GM12878 (cell line): ENCODE results near the gene PTCD1. TPM values are rescaled to one million over a fixed set of nuclear protein-coding genes. Genes with fewer than 3 reads are reported as not detected.

ENCODE experiments used
- ATAC-seq: fragments of 200-7000 bp; cut with Tn5 transposase; 3 replicates; pipeline ENCODE4 v1.9.1; 2020; ENCODE audit warnings: mild to moderate bottlenecking, moderate library complexity
- BruUV-seq: library from RNA; stranded (reverse); fragments of 400-500 nt; replicated peaks from 2 replicates; lab custom pipeline; 2021; lab: Mats Ljungman, UMichigan
- CTCF ChIA-PET: fragments of 300-600 bp; sonication (Branson Sonifier 250); formaldehyde crosslinking; extraction: SDS; loops from one replicate; lab custom pipeline; 2021; ENCODE audit warnings: inconsistent platforms; lab: Yijun Ruan, JAX
- POLR2A ChIA-PET: fragments of 350-600 bp; formaldehyde crosslinking; extraction: SDS; loops from one replicate; lab custom pipeline; 2021; ENCODE audit warnings: inconsistent platforms; lab: Charles Lee
- RAD21 ChIA-PET: fragments of 300-600 bp; sonication (Branson Sonifier 250); formaldehyde crosslinking; loops from one replicate; lab custom pipeline; 2023; ENCODE audit warnings: antibody characterized with exemption; ENCODE audit not compliant: unreplicated experiment; lab: Charles Lee
- SMC1A ChIA-PET: fragments of 300-600 bp; sonication (Branson Sonifier 250); formaldehyde crosslinking; loops from one replicate; lab custom pipeline; 2023; ENCODE audit not compliant: unreplicated experiment, uncharacterized antibody; lab: Charles Lee
- DNase-seq: peaks from one replicate; pipeline ENCODE4 v3.0.0-alpha.2; 2011; ENCODE audit warnings: low read depth, low spot score
- FAIRE-seq: peaks from 3 replicates; lab custom pipeline; 2011; peaks lifted over from hg19 to GRCh38; lab: Jason Lieb, UNC
- H2AFZ ChIP-seq: 2 replicates; pipeline ENCODE4 v1.6.0; 2011; ENCODE audit warnings: low read depth, low read length, control low read depth; ENCODE audit not compliant: control insufficient read depth
- H3K27ac ChIP-seq: 2 replicates; pipeline ENCODE4 v1.5.1; 2011; ENCODE audit warnings: control low read depth; ENCODE audit not compliant: control insufficient read depth, insufficient read depth
- H3K27me3 ChIP-seq, 2 experiments: replicated peaks in 1 of 2; 2 replicates each; pipeline versions ENCODE4 v1.6.0 to v1.6.1; 2011; ENCODE audit warnings: low read length in 1 of 2; ENCODE audit not compliant: control insufficient read depth in 2 of 2, insufficient read depth in 2 of 2
- H3K36me3 ChIP-seq, 2 experiments: 2 replicates each; pipeline ENCODE4 v1.5.1; 2011; ENCODE audit warnings: low read length in 1 of 2; ENCODE audit not compliant: control insufficient read depth in 2 of 2, insufficient read depth in 2 of 2
- H3K4me1 ChIP-seq: 2 replicates; pipeline ENCODE4 v1.6.1; 2011; ENCODE audit warnings: mild to moderate bottlenecking, low read length, moderate library complexity, mixed read lengths; ENCODE audit not compliant: control insufficient read depth, insufficient read depth
- H3K4me2 ChIP-seq: 2 replicates; pipeline ENCODE4 v1.6.0; 2011; ENCODE audit warnings: control low read depth; ENCODE audit not compliant: control insufficient read depth, insufficient read depth
- H3K4me3 ChIP-seq: fragments of 200-600 bp; sonication (generic); 2 replicates; pipeline ENCODE4 v1.5.1; 2016
- H3K79me2 ChIP-seq: 2 replicates; pipeline ENCODE4 v1.6.0; 2011; ENCODE audit warnings: low read length; ENCODE audit not compliant: control insufficient read depth, insufficient read depth
- H3K9ac ChIP-seq: 2 replicates; pipeline ENCODE4 v1.8.0; 2011; ENCODE audit warnings: low read length, control low read depth, mixed read lengths; ENCODE audit not compliant: control insufficient read depth, insufficient read depth
- H3K9me3 ChIP-seq: replicated peaks from 3 replicates; pipeline ENCODE4 v1.5.1; 2011; ENCODE audit warnings: mild to moderate bottlenecking, low read length; ENCODE audit not compliant: control insufficient read depth, insufficient read depth
- H4K20me1 ChIP-seq: 2 replicates; pipeline ENCODE4 v1.6.0; 2011; ENCODE audit not compliant: control insufficient read depth, insufficient read depth
- ATF3 ChIP-seq: IDR thresholded peaks from 2 replicates; pipeline ENCODE4 v1.6.1; 2011; ENCODE audit warnings: low read depth, mild to moderate bottlenecking, low read length, moderate library complexity, borderline replicate concordance; ENCODE audit errors: extremely low read depth
- BHLHE40 ChIP-seq, 2 experiments: fragments of 450-650 bp in 1 of 2; IDR thresholded peaks; 2 replicates each; pipeline ENCODE4 v1.6.1; 2011 to 2017; ENCODE audit warnings: low read depth in 2 of 2, borderline replicate concordance in 1 of 2, improper control_type of control experiment in 1 of 2, low read length in 1 of 2, mild to moderate bottlenecking in 1 of 2
- CHD4 ChIP-seq: fragments of 200-600 bp; sonication (generic); IDR thresholded peaks from 2 replicates; pipeline ENCODE4 v1.6.1; 2016; ENCODE audit warnings: mild to moderate bottlenecking
- CTCF ChIP-seq, 3 experiments: IDR thresholded peaks in 2 of 3; conservative IDR thresholded peaks in 1 of 3; 2 replicates each; pipeline ENCODE4 v1.5.1; 2011; ENCODE audit warnings: low read depth in 3 of 3, low read length in 3 of 3, mild to moderate bottlenecking in 3 of 3, control low read depth in 2 of 3, moderate library complexity in 2 of 3, inconsistent platforms in 1 of 3, mixed read lengths in 1 of 3; ENCODE audit not compliant: control insufficient read depth in 2 of 3, insufficient read depth in 1 of 3; ENCODE audit errors: extremely low read depth in 1 of 3
- DPF2 ChIP-seq: fragments of 450-650 bp; IDR thresholded peaks from 2 replicates; pipeline ENCODE4 v1.6.1; 2017; ENCODE audit warnings: mild to moderate bottlenecking
- E4F1 ChIP-seq: fragments of 450-650 bp; IDR thresholded peaks from 2 replicates; pipeline ENCODE4 v1.6.1; 2018; ENCODE audit warnings: borderline replicate concordance, mild to moderate bottlenecking; ENCODE audit not compliant: partially characterized antibody
- FOXK2 ChIP-seq: fragments of 450-650 bp; IDR thresholded peaks from 2 replicates; pipeline ENCODE4 v1.6.1; 2017; ENCODE audit warnings: mild to moderate bottlenecking, moderate library complexity
- HDAC2 ChIP-seq: fragments of 200-600 bp; sonication (generic); IDR thresholded peaks from 2 replicates; pipeline ENCODE4 v1.6.1; 2017
- HDAC6 ChIP-seq: fragments of 200-600 bp; sonication (generic); IDR thresholded peaks from one replicate; pipeline ENCODE4 v1.8.0; 2017; ENCODE audit warnings: antibody characterized with exemption; ENCODE audit not compliant: unreplicated experiment
- IKZF1 ChIP-seq: fragments of 450-650 bp; conservative IDR thresholded peaks from 2 replicates; pipeline ENCODE4 v1.6.1; 2017; ENCODE audit warnings: antibody characterized with exemption, mild to moderate bottlenecking
- NFXL1 ChIP-seq: fragments of 450-650 bp; IDR thresholded peaks from 2 replicates; pipeline ENCODE4 v1.6.1; 2017; ENCODE audit warnings: antibody characterized with exemption, mild to moderate bottlenecking, borderline replicate concordance
- SIX5 ChIP-seq: IDR thresholded peaks from 2 replicates; pipeline ENCODE4 v1.6.1; 2011; ENCODE audit warnings: mild to moderate bottlenecking, low read depth, low read length, moderate library complexity; ENCODE audit not compliant: severe bottlenecking
- SMAD1 ChIP-seq: fragments of 450-650 bp; IDR thresholded peaks from 2 replicates; pipeline ENCODE4 v1.6.1; 2018; ENCODE audit warnings: mild to moderate bottlenecking, low read depth; ENCODE audit not compliant: partially characterized antibody
- SMAD5 ChIP-seq: IDR thresholded peaks from 2 replicates; pipeline ENCODE4 v1.6.1; 2016; ENCODE audit warnings: antibody characterized with exemption, low read depth
- STAT3 ChIP-seq: IDR thresholded peaks from 2 replicates; pipeline ENCODE4 v1.6.1; 2011; ENCODE audit warnings: low read depth, low read length, improper control_type of control experiment
- WRNIP1 ChIP-seq: IDR thresholded peaks from 2 replicates; pipeline ENCODE4 v1.6.1; 2011; ENCODE audit warnings: low read depth, low read length, improper control_type of control experiment, borderline replicate concordance
- ZNF217 ChIP-seq: fragments of 450-650 bp; IDR thresholded peaks from 2 replicates; pipeline ENCODE4 v1.6.1; 2017; ENCODE audit warnings: antibody characterized with exemption, mild to moderate bottlenecking
- ZNF622 ChIP-seq: fragments of 450-650 bp; IDR thresholded peaks from 2 replicates; pipeline ENCODE4 v1.6.1; 2017; ENCODE audit warnings: mild to moderate bottlenecking, inconsistent platforms
- WGBS: methylation state at CpG from one replicate; pipeline ENCODE4 v1.1.6; 2016; ENCODE audit warnings: low lambda C conversion rate; ENCODE audit not compliant: insufficient replicate concordance, insufficient coverage; ENCODE audit errors: missing lambda C conversion rate; 5-methylcytosine and 5-hydroxymethylcytosine counted together
- in situ Hi-C: fragments of 300-500 bp; cut with MboI; formaldehyde crosslinking; loops from 9 replicates; pipeline ENCODE4 v1.14.3; 2018; ENCODE audit warnings: mixed read lengths
- intact Hi-C: fragments of 100-400 bp; cut with micrococcal nuclease; formaldehyde crosslinking; loops from one replicate; pipeline ENCODE4 v1.14.2; 2022; ENCODE audit not compliant: unreplicated experiment
- polyA plus RNA-seq, 11 experiments: library from polyadenylated mRNA; depleted of rRNA in 4 of 11; unstranded in 6 of 11; stranded (reverse) in 5 of 11; fragments of >200 nt; fragmentation: Nextera tagmentation in 4 of 11; fragmentation: Illumina TruSeq in 1 of 11; extraction: Ambion mirVana in 4 of 11; extraction: Trizol in 1 of 11; gene quantifications; 1 replicate in 1 of 11; 2 replicates in 10 of 11; pipeline versions ENCODE4 v1.2.1 to v1.2.3, GENCODE V29; 2011 to 2016; ENCODE audit warnings: inconsistent platforms in 2 of 11, missing spikeins in 2 of 11, low read depth in 1 of 11
- total RNA-seq, 4 experiments: library from RNA; depleted of rRNA in 3 of 4; stranded (reverse); fragments of >200 nt in 3 of 4; fragmentation: Illumina TruSeq in 1 of 4; extraction: Trizol in 1 of 4; gene quantifications; 2 replicates each; pipeline versions ENCODE4 v1.2.1 to v1.2.3, GENCODE V29; 2013 to 2021

Gene PTCD1
- total and polyA plus RNA-seq, 10 of the 15 experiments (the other 5 are each of a cell fraction or from before 2014, with no cell fraction given) = 0.26 to 9.7 (median 5.0) TPM

GRCh38 chr7:99379043-99379577, 59.5 kb downstream of the PTCD1 start (continued):
- TF ChIP-seq BHLHE40 (IDR thresholded peaks at IDR 0.05; ENCODE audit: borderline replicate concordance in 1 of 2, low read depth in 2 of 2, low read length in 1 of 2) (no peak), DPF2 (peak; percentile 56; the same call in 1 of the 2 replicates), ATF3 (no peak), ZNF217 (peak; percentile 51; the same call in 1 of the 2 replicates), IKZF1 (peak; percentile 63)

GRCh38 chr7:99375070-99375807, 63.4 kb downstream of the PTCD1 start:
- H3K27ac ChIP-seq = peak overlapping the region; percentile 85
- ChIA-PET CTCF (interaction anchor here (1.2 to 1.4 kb wide), 2 partner anchors 12 to 33 kb away, joined by 4 to 7 read pairs; partner anchors contain the start of genes BUD31 and PDAP1), POLR2A (interaction anchor here (0.5 to 1.8 kb wide), 11 partner anchors 12 to 836 kb away, joined by 3 to 9 read pairs (median 4); partner anchors contain the start of genes ARPC1A, BUD31 and PDAP1), RAD21 (interaction anchor here (1.6 kb wide), 1 partner anchor 33 kb away, joined by 8 read pairs; the partner anchor contains the start of genes BUD31 and PDAP1), SMC1A (no interaction called here)
- DNase-seq = no peak
- no peaks in the 10 kb centered on the region for H3K9me3 ChIP-seq
- H3K4me3 ChIP-seq = peak overlapping the region; percentile 96
- H3K4me1 ChIP-seq = peaks cover 30% of the 10 kb centered on the region
- H3K27me3 ChIP-seq = no peaks in the 10 kb centered on the region
- intact Hi-C loops = no loop called here
- peak overlapping the region; percentile 94 for H3K4me2 ChIP-seq
- peaks cover 0 to 7% of the 10 kb centered on the region in 2 experiments; a peak in 3 of 4 replicates for H3K36me3 ChIP-seq
- H3K79me2 ChIP-seq = peaks cover 46% of the 10 kb centered on the region
- no peak for FAIRE-seq
- no TSS peak for BruUV-seq
- H2AFZ ChIP-seq = no peak overlapping the region
- no peaks in the 10 kb centered on the region; the same call in 1 of the 2 replicates for H4K20me1 ChIP-seq
- in situ Hi-C loops = no loop called here
- 2% methylated on average over 38 of the region's 58 CpGs for WGBS
- peak; percentile 70 for ATAC-seq
- peak overlapping the region; percentile 73 for H3K9ac ChIP-seq
- TF ChIP-seq STAT3 (no peak), HDAC6 (no peak), E4F1 (no peak), FOXK2 (no peak), ZNF622 (no peak), WRNIP1 (no peak), SMAD1 (no peak), CHD4 (no peak), CTCF (IDR thresholded peaks at IDR 0.05 in 2 of 3, conservative IDR thresholded peaks at IDR 0.05 in 1 of 3; ENCODE audit: control insufficient read depth in 2 of 3, extremely low read depth in 1 of 3, insufficient read depth in 1 of 3, low read depth in 3 of 3, low read length in 3 of 3) (no peak), SIX5 (no peak), SMAD5 (peak; percentile 68; the same call in 1 of the 2 replicates), NFXL1 (no peak), HDAC2 (no peak)
